GM21717 (cell line): Measurements from ENCODE around the gene CNEP1R1.
"Not testable (repeated sequence)": the region's sequence is repeated elsewhere in the genome, so short reads cannot be mapped to it uniquely, and the experiment has no call there.

Experiments used
- ATAC-seq: cut with Tn5 transposase; IDR thresholded peaks from one replicate; pipeline ENCODE4 v1.9.1; 2021; ENCODE audit warnings: mild to moderate bottlenecking, moderate library complexity; ENCODE audit not compliant: unreplicated experiment

CNEP1R1 gene

GRCh38 chr16:50024684-50025536 is at the start of gene CNEP1R1:
TSS of gene CNEP1R1 (plus strand) at chr16:50025225. CDS start at chr16:50025316, 91 bp downstream.
- peak; percentile 99 for ATAC-seq

GRCh38 chr16:49977427-49977826 is 47.6 kb upstream of the CNEP1R1 start:
- no peak for ATAC-seq

GRCh38 chr16:49978569-49979326 is 46.3 kb upstream of the CNEP1R1 start:
- no peak for ATAC-seq

- no peak for ATAC-seq
Measured at GRCh38 chr16:49980166-49980565, 44.9 kb upstream of the CNEP1R1 start.

GRCh38 chr16:49986351-49987124 is 38.5 kb upstream of the CNEP1R1 start:
- no peak for ATAC-seq

- no peak for ATAC-seq
Measured at GRCh38 chr16:49987381-49987780, 37.6 kb upstream of the CNEP1R1 start.

- no peak for ATAC-seq
Measured at GRCh38 chr16:49992825-49993224, 32.2 kb upstream of the CNEP1R1 start.

- ATAC-seq = no peak
Measured at GRCh38 chr16:49993579-49993978, 31.4 kb upstream of the CNEP1R1 start.

- ATAC-seq = no peak
Measured at GRCh38 chr16:49994006-49994405, 31.0 kb upstream of the CNEP1R1 start.

- ATAC-seq = no peak
Measured at GRCh38 chr16:49995720-49996119, 29.3 kb upstream of the CNEP1R1 start.

- no peak for ATAC-seq
Measured at GRCh38 chr16:49997721-49998251, 27.2 kb upstream of the CNEP1R1 start.

- ATAC-seq = no peak
Measured at GRCh38 chr16:49998991-49999390, 26.0 kb upstream of the CNEP1R1 start.

- no peak for ATAC-seq
Measured at GRCh38 chr16:50001144-50001543, 23.9 kb upstream of the CNEP1R1 start.

GRCh38 chr16:50002190-50002589 is 22.8 kb upstream of the CNEP1R1 start:
- ATAC-seq = no peak

- no peak for ATAC-seq
Measured at GRCh38 chr16:50004239-50004638, 20.8 kb upstream of the CNEP1R1 start.

- no peak for ATAC-seq
Measured at GRCh38 chr16:50006964-50007363, 18.1 kb upstream of the CNEP1R1 start.

- ATAC-seq = no peak
Measured at GRCh38 chr16:50007744-50008143, 17.3 kb upstream of the CNEP1R1 start.

GRCh38 chr16:50010212-50010611 is 14.8 kb upstream of the CNEP1R1 start:
- no peak for ATAC-seq

GRCh38 chr16:50011707-50012106 is 13.3 kb upstream of the CNEP1R1 start:
- no peak for ATAC-seq

GRCh38 chr16:50012182-50012581 is 12.8 kb upstream of the CNEP1R1 start:
- no peak for ATAC-seq

GRCh38 chr16:50014211-50014610 is 10.8 kb upstream of the CNEP1R1 start:
- ATAC-seq = not testable (repeated sequence)
